SIG-M5 treated with dmso at 0.1 percent for 504 hours (cell line): ENCODE results near the gene OR5A1.
"Not testable (repeated sequence)": the region's sequence is repeated elsewhere in the genome, so short reads cannot be mapped to it uniquely, and the experiment has no call there.

Experiments
- DNase-seq: peaks from one replicate; lab custom pipeline; 2025; ENCODE audit not compliant: unreplicated experiment; lab: John Stamatoyannopoulos, UW

The OR5A1 gene

DNA sequence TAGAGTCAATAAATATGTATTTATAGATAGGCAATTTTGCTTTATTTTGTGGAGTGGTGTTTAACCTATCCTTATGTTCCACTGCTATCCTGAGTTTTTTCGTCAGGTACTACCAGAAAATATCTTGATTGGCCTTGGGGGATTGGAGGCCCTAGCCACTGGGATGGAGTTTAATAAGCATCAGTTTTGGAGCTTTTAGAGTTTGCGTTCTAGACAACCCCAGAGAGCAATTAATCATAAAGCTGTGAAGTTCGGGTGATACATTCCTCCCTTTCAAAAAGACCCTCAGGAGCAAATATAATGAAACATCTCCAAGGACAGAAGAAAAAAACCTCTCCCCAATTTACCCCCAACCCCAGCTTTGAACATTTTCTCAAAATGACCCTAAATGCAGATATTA lies at the start of gene OR5A1:
Gene OR5A1, plus strand, starts transcription at position 301 of the 400 bp plus-strand sequence. CDS start 6,700 bp downstream, outside the sequence.
- no peak for DNase-seq

DNA sequence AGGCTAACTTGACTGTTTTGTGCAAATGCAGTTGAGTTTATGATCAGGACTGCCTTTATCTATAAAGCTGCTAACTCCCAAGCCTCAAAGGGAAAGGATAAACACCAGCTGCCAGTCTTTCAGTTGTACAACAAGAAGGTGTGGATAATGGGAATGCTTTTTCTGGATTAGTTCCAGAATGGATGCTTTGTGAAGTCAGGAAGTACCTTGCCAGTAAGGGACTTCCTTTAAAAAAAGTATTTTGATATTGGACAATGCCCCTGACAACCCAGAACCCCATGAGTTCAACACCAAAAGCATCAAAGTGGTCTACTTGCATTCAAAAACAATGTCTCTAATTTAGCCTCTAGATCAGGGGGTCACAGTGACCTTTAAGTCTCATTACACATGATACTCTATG lies 42.1 kb upstream of the OR5A1 start:
- DNase-seq: no peak

DNA sequence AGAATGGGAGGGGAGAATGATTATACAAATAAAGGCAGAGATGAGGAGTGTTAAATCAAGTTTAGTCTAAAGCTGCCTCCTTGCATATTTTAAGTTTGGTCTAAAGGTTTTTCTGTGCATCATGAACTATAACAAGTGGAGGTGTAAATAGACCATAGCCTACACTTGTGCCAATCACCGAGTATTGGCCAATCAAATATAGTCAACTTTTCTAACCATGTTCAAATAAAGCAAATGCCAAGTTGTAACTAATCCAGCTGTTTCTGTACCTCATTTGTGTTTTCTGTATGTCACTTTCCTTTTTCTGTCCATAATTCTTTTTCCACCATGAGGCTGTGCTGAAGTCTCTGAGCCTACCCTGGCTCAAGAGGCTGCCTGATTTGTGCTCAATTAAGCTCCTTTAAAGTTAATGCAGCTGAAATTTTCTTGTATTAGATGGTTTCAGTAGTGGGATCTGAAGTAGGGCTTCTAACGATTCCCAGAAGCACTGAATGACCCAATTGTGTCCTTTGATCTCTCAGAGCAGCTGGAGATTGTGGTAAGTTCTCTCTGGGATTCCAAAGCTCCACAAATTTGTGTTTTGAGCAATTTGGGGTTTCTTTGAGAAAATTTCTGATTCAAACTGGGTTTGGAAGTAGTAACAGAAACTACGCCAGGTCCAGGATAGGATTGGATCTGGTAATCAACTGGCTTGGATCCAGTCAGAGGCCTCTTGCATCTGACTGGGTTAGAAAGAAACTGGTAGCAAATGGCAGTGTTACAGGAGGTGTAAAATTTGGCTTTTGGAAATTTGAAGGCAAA lies 35.6 kb upstream of the OR5A1 start:
- DNase-seq: no peak

DNA sequence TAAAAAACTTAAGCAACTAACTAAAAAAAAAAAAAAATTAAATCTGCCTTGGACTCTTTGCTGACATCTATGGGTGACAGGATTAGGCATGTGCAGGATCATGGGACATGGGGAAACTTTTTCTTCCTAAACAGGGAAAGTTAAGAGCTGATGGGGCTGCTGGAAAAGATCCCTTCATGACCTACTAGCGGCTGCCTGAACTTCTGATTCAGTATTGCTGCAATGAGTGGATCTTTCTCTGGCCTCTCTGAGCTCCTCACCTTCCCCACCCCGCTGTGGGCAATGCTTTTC lies 35.1 kb upstream of the OR5A1 start:
- no peak for DNase-seq

DNA sequence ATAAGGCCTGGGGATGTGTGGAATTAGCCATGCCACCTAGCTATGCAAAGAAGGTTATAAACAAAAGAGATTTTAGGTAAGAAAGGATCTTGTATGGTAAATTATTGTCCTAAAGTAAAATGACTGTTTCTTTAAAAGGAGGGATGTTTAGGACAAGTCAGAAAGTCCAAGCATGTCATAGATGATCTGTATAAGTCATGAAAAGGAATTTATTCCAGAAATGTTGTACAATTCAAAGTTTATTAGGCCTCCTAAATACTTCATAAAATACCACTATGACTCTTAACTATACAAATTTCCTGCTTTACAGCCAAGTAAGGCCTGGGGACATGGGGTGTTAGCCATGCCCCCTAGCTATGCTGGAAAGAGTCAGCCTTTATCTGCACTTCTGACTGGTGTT lies 32.7 kb upstream of the OR5A1 start:
- DNase-seq: no peak

DNA sequence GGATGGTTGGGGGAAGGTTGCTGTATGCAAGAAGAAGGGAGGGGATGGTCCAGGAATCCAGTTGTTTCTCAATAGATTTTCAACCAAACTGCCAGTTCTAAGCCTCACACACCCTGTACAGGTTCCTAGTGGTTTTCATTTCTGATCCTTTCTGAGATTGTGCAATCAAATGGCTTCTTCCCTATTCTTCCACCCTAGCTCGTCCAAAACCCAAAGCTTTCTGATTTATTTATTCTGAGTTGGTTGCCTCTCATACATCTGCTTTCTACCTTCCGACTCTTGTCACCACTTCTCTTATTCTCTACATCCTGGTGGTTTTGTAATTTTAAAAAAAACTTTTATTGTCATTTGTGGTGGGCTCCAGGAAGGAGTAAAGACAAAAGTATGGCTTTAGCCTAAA lies 22.6 kb upstream of the OR5A1 start:
- DNase-seq: peak; percentile 54

DNA sequence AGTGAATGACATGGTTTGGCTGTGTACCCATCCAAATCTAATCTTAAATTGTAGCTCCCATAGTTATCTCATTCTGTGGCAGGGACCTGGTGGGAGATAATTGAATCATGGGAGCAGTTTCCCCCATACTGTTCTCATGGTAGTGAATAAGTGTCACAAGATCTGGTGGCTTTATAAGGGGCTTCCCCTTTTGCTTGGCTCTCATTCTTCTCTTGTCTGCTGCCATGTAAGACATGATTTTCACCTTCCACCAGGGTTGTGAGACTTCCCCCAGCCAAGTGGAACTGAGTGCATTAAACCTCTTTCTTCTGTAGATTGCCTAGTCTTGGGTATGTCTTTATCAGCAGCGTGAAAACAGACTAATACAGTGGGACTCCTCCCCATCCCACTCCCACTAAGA lies 21.2 kb upstream of the OR5A1 start:
- DNase-seq: no peak

DNA sequence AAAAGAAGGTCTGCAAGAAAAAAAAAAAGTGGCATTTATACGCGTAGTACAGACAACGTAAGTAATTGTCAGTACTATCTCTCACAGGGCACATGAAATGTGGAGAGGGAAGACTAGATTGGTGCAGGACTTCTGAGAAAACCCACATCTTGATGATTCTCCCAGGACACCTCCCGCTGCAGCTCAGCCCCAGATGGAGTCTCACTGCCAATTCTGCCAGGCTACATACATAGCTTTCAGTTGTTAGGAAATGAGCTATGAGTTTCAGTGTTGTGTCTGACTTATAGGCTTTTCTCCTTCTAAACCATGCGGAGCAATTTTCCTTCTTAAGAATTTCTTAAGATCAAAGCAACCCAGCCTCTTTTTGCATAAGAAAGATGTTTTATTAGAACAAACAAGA lies 19.7 kb upstream of the OR5A1 start:
- no peak for DNase-seq

DNA sequence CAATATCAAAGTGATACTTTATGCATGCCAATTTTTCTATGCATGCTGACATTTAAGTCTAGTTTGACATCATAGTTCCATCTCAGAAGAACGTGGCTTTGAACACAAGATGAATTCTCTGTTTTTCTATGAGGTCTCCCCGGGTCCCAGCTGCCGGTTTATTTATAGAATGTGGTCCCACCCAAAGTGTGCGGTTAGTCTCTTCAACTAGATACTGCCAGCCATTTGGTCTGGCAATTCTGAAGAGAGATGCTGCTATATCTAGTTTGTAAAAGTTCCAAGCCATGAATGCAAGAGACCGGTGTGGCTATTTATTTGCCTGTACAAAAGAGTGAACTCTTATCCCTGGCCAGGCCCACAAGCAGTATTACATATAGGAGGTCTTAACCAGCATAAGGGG lies 19.2 kb upstream of the OR5A1 start:
- no peak for DNase-seq

DNA sequence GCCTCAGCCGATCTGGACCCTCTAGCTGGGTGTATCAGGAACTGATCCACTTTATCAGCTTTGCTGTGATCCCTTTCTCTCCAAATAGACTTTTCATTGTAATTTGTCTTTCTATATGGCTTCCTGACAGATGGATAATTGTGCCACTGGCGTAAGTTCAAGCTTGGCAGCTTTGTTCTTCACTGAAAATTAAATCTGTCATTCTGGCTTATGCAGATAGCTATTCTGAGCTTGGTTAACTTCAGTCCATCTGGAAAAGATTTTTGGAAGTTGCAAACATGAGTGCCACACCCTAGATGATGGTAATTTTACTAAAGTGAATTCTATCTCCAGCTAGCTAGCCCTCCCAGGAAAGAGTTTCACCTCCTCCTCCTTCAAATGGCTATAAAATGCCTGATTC lies 18.1 kb upstream of the OR5A1 start:
- DNase-seq: no peak

DNA sequence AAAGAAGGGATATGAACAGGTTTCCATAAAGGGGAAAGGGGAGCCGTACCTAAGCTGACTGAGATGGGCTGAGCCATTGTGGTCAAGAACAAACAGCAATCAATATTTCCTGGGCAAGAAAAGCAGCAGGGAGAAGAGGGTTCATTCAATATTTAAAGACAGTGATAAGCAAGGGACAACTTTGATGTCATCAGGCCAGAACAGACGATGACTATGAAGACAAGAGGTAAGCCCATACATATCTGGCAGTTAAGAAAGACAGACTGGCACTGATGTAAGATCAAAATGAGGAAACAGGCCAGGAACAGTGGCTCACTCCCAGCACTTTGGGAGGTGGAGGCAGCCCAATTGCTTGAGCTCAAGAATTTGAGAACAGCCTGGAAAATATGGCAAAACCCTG lies 12.4 kb upstream of the OR5A1 start:
- no peak for DNase-seq

DNA sequence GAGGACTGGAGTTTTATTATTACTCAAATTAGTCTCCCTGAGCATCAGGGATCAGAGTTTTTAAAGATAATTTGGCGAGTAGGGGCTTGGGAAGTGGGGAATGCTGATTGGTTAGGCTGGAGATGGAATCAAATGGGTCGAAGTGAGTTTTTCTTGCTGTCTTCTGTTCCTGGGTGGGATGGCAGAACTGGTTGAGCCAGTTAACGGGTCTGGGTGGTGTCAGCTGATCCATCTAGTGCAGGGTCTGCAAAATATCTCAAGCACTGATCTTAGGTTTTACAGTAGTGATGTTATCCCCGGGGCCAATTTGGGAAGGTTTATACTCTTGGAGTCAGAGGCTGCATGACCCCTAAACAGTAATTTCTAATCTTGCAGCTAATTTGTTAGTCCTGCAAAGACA lies 11.1 kb upstream of the OR5A1 start:
- no peak for DNase-seq

DNA sequence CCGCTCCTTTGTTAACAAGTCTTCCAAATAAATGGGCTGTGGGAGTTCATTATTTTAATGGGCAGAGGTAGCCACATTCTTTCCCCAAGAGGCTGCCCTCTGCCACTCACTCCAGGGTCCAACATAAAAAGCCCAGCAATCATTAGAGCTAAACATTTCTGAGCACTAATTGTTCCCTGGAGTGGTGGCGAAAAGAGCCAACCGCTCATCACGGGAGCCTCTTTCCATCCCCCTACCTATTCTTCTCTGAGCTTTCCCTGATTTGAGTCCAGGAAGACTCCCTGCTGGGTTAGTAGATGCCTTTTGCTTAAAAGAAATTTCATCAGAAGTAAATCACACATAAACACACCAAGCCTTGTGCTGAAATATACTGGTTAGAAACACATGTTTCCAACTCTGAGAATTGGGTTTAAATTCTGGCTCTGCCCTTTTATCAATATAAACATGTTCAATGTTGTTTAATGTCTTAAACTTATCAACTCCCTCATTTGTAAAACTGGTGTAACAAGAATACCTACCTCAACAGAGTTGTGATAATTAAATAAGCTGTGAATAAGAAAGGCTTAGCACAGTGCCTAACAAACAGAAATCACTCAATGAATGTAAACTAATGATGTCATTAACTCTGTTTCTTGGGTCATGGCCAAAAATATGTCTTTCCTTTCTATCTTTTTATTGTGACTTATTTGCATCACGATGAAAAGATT lies 9.8 kb upstream of the OR5A1 start, which contains the start of gene OR5A2:
Gene OR5A2, minus strand, starts transcription at position 53 of the 707 bp plus-strand sequence. CDS start 3,460 bp downstream, outside the sequence.
- DNase-seq: no peak

DNA sequence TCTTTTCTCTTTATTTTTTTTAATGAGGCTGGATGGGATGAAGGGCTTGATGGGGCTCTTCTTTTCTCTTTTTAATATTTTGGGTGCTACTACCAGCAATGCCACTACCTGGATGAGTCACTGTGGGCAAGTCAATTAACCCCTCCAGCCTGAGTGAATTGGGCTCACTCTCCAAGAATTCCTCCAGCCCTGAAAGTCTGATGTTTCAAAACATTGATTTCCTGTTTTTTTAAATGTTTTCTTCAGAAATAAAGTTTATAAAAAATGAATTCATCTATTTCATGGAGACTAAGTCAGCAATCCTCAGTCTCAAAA lies 9.2 kb upstream of the OR5A1 start:
- DNase-seq: no peak

DNA sequence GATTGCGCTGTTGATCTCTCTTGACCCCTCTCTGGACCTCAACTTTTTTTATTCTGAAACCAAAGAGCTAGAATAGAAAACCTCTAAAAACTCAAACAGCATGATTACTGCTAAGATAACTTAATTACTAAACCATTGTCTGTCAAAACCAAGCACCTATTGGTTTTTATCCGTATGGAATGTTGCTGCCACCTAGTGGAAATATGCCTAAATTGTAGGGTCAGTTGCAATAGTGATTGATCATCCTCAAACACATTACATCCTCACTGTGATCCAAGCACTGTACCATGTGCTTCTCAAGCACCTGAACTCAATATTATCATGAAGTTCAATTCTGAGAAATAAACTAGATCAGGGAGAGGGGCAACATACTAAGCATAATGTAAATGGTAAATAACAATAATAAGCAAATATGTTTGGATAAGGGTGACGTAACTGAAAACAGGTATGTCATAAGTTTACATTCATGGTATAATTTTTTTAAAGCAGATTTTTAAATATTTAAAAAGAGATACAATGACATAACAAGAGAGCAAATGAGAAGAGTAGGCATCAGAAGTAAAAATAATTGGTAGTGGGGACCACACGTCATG lies 6.2 kb upstream of the OR5A1 start:
- peak; percentile 63 for DNase-seq

DNA sequence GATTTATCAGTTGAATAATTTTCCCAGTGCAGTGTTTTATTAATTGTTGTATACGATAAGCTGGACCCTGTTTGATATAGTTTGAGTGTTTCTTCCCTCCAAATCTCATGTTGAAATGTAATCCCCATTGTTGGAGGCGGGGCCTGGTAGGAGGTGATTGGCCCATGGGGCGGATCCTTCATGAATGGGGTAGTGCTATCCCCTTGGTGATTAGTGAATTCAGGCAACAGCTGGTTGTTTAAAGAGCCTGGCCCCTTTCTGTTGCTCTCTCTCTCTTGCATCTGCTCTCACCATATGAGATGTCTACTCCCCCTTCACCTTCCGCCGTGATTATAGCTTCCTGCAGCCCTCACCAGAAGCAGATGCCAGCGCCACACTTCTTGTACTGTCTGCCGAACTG lies 1.5 kb downstream of the OR5A1 start:
- no peak for DNase-seq

DNA sequence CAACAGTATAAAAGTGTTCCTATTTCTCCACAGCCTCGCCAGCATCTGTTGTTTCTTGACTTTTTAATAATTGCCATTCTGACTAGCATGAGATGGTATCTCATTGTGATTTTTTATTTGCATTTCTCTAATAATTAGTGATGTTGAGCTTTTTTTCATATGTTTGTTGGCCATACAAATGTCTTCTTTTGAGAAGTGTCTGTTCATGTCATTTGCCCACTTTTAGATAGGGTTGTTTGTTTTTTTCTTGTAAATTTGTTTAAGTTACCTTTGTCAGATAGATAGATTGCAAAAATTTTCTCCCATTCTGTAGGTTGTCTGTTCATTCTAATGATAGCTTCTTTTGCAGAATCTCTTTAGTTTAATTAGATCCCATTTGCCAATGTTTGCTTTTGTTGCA lies 9.4 kb downstream of the OR5A1 start:
- DNase-seq: not testable (repeated sequence)

DNA sequence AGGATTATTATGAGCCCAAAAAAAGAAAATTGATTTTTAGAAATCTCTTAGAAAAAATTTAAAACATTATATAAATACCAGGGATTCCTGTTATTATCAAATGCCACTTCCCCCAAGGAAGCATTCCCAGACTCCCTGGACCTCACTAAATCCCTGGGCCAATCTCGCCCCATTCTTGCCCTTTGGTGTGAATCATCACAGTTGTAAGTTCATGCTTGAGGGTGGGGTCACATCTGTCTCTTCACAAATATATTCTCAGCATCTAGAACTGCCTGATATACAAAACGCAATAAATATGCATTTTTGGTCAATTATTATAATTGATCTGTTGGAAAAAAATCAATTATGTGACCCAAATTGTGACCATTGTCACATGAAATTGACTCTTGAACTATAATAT lies 12.2 kb downstream of the OR5A1 start:
- no peak for DNase-seq

DNA sequence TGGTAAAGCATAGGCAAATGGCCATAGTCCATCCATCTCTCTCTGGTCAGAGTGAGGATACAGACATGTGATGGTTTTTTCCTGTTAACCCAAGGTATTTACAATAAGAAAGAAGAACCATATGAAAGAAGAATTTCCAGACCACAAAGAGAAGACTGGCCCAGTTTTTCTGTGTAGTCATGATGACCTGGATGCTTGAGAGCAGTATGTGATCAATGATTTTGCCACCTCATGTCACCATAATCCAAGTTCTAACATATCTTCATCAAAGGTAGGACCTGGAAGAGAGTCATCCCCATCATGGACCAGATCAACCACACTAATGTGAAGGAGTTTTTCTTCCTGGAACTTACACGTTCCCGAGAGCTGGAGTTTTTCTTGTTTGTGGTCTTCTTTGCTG lies 20.4 kb downstream of the OR5A1 start, which contains the start of gene OR4D6:
Gene OR4D6, plus strand, starts transcription at position 301 of the 400 bp plus-strand sequence. Its CDS starts 0 bp downstream, at position 301.
- no peak for DNase-seq

DNA sequence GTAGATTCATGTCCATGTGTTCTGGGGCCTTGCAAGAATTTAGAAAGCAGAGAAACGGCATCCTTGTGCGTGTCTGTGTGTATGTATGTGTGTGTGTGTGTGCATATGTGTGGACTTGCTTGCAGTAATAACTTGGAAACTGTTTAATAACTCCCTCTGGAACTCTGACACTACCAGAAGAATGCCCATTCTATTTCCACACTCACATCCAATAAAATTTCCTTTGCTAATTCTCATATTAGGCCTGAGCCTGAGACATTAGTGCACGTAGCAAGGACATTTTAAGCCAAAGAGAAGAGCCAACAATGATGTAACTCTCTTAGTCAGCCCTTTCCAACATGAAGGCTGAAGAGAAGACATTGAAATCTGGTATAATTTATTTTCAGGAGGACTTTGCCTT lies 23.6 kb downstream of the OR5A1 start:
- DNase-seq: no peak

DNA sequence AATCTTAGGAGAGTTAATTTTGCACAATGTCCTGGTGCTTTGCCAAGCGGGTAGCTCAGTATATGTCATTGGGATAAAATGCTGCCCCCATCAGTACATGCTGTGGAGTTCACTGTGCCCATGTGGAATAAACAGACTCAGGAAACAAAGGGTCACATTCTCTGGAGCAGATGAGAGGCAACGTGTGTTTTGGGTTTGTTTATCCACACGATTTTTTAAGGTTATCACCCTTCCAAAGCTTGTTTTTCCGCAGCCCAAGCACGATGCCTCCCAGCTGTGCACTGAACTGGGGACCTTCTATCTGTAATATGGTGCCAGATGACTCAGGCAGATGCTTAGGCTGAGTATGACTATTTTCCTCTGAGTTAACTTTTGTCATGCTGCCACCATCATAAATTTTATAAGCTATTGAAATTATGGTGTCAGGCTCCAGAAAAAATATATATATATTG lies 26.9 kb downstream of the OR5A1 start:
- no peak for DNase-seq

DNA sequence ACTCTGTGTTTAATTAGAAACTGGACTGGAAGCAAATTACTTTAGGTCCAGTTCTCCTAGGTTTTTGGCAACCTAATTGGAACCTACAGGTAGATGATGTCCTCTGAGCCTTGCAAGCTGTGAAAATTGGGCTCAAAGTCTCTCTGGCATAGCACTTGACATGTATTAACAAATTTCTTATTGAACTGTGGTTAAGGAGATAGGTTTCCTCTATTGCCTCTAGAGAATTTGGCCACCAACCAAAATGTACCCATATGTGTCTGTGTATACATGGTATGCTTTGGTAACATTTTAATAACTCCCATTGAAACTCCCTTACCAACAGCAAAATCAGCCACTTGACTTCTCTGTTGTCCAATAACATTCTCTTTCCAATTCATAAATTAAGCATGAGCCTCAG lies 36.7 kb downstream of the OR5A1 start, which contains the start of gene OR4D10:
Gene OR4D10, plus strand, starts transcription at position 301 of the 400 bp plus-strand sequence. CDS start 4,115 bp downstream, outside the sequence.
- no peak for DNase-seq
